Subcutaneous adipose tissue (tissue), 4 donors: ENCODE measurements around the gene BIK. TPM values are rescaled to one million over a fixed set of nuclear protein-coding genes. Genes with fewer than 3 reads are reported as not detected.

ENCODE experiments used
- total RNA-seq, 4 donors: library from RNA; depleted of rRNA; stranded (reverse); fragments of >200 nt; gene quantifications; one replicate each; pipeline ENCODE4 v1.1.0, GENCODE V29; 2016
- TF ChIP-seq, protein P1 (sequence below): fragments of 450-650 bp; IDR thresholded peaks from one replicate; pipeline ENCODE4 v1.5.1; 2016; ENCODE audit warnings: low read depth, mild to moderate bottlenecking, control low read depth, antibody characterized with exemption, moderate library complexity

BIK gene
- total RNA-seq, 4 donors from 2014 or later: 1.4 TPM; not detected in 3

- TF ChIP-seq, protein P1, sequence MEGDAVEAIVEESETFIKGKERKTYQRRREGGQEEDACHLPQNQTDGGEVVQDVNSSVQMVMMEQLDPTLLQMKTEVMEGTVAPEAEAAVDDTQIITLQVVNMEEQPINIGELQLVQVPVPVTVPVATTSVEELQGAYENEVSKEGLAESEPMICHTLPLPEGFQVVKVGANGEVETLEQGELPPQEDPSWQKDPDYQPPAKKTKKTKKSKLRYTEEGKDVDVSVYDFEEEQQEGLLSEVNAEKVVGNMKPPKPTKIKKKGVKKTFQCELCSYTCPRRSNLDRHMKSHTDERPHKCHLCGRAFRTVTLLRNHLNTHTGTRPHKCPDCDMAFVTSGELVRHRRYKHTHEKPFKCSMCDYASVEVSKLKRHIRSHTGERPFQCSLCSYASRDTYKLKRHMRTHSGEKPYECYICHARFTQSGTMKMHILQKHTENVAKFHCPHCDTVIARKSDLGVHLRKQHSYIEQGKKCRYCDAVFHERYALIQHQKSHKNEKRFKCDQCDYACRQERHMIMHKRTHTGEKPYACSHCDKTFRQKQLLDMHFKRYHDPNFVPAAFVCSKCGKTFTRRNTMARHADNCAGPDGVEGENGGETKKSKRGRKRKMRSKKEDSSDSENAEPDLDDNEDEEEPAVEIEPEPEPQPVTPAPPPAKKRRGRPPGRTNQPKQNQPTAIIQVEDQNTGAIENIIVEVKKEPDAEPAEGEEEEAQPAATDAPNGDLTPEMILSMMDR: no peak
Measured at GRCh38 chr22:43160497-43161126, 50.1 kb downstream of the BIK start.

GRCh38 chr22:43162412-43163150 lies 52.0 kb downstream of the BIK start:
- TF ChIP-seq, protein P1: no peak

- TF ChIP-seq, protein P1: no peak
Measured at GRCh38 chr22:43163241-43163795, 52.8 kb downstream of the BIK start.

DNA sequence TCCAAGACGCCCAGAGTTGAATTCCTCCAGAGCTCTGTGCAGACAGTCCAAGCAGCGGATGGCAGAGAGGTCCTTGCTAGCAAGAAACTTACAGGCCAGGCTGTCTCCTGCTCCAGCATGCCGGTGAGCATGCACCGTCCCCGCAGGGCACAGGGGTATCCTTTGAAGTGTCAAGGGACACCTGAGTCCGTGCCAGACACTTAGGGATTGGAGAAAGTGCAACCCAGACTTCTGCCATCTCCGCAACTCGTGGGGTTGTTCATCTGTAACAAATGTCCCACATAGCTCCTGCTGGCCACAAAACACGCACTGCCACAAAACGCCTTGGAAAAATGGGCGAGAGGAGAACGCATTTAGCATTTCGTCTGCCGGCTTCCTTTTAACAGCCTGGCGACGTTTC lies 54.1 kb downstream of the BIK start:
- TF ChIP-seq, protein P1: no peak

GRCh38 chr22:43166132-43166930 lies 55.8 kb downstream of the BIK start:
- TF ChIP-seq, protein P1: no peak

DNA sequence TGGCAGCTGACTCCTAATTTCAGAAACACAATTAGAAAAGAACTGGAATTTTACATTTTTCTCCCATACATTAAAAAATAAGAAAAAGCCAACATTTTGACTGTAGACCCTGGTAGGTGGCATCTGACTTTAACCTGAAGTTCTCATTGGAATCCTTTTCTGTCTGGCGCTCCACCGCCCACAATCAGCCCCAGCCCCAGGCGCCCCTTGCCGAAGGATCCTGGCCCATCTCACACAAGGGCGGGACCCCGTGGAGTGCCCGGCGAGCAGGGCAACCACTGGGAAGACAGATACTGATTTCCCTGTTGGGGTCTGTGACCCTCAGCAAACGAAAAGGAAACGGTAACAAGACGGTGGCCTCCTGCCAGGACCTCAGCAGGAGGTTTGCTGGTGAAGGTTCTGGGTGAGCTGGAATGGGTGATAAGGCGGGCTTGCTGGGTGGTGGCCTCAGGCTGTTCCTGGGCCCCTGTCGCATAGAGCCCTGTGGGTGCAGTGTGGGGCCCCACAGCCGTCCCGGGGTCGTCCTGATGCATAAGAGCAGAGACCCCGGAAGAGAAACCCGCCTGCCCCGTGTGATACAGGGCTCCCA lies 56.5 kb downstream of the BIK start:
- TF ChIP-seq, protein P1: no peak
